Suprapubic skin (tissue), 4 donors: Measurements from ENCODE around the gene ARSG. TPM values are rescaled to one million over a fixed set of nuclear protein-coding genes. Genes with fewer than 3 reads are reported as not detected.

Experiments used
- DNase-seq, 2 donors: peaks; one replicate each; pipeline ENCODE4 v3.0.0-alpha.2; 2019; ENCODE audit warnings: low spot score in 2 of 2
- H3K27ac ChIP-seq: fragments of 200-600 bp; sonication (generic); one replicate; pipeline ENCODE4 v1.5.1; 2019
- H3K27me3 ChIP-seq: fragments of 200-600 bp; sonication (generic); one replicate; pipeline ENCODE4 v1.5.1; 2019
- H3K36me3 ChIP-seq: fragments of 200-600 bp; sonication (generic); one replicate; pipeline ENCODE4 v1.5.1; 2019
- H3K4me1 ChIP-seq: fragments of 200-600 bp; sonication (generic); one replicate; pipeline ENCODE4 v1.5.1; 2019
- H3K4me3 ChIP-seq: fragments of 200-600 bp; sonication (generic); one replicate; pipeline ENCODE4 v1.5.1; 2019; ENCODE audit warnings: mild to moderate bottlenecking
- H3K9me3 ChIP-seq: fragments of 200-600 bp; sonication (generic); one replicate; pipeline ENCODE4 v1.5.1; 2019
- EP300 ChIP-seq: sonication (generic); formaldehyde crosslinking; IDR thresholded peaks from one replicate; pipeline ENCODE4 v1.6.1; 2017; ENCODE audit warnings: antibody characterized with exemption
- POLR2A ChIP-seq, 2 donors: fragments of 450-650 bp; IDR thresholded peaks; one replicate each; pipeline ENCODE4 v1.6.1; 2017; ENCODE audit warnings: antibody characterized with exemption in 2 of 2, mild to moderate bottlenecking in 2 of 2, moderate library complexity in 2 of 2
- POLR2AphosphoS5 ChIP-seq, 3 donors: sonication (generic); formaldehyde crosslinking; IDR thresholded peaks; one replicate each; pipeline ENCODE4 v1.6.1; 2017; ENCODE audit warnings: antibody characterized with exemption in 3 of 3
- WGBS: methylation state at CpG from one replicate; pipeline ENCODE4 v1.1.5; 2018; 5-methylcytosine and 5-hydroxymethylcytosine counted together
- total RNA-seq, 4 donors: library from RNA; depleted of rRNA; stranded (reverse); fragments of >200 nt; gene quantifications; one replicate each; pipeline ENCODE4 v1.1.0, GENCODE V29; 2016
- TF ChIP-seq, protein P1 (sequence below), 2 donors: fragments of 200-600 bp in 1 of 2; fragments of 450-650 bp in 1 of 2; sonication (generic) in 1 of 2; IDR thresholded peaks; one replicate each; pipeline ENCODE4 v1.5.1; 2016 to 2019; ENCODE audit warnings: antibody characterized with exemption in 2 of 2, mild to moderate bottlenecking in 1 of 2, moderate library complexity in 1 of 2

ARSG gene
- total RNA-seq, 4 donors from 2014 or later = 7.7 to 12.7 (median 10.7) TPM

GRCh38 chr17:68446626-68447041 lies 155.3 kb downstream of the ARSG start:
- H3K27ac ChIP-seq = no peak overlapping the region
- 90% methylated on average over 9 of the region's 9 CpGs for WGBS
- TF ChIP-seq, protein P1, sequence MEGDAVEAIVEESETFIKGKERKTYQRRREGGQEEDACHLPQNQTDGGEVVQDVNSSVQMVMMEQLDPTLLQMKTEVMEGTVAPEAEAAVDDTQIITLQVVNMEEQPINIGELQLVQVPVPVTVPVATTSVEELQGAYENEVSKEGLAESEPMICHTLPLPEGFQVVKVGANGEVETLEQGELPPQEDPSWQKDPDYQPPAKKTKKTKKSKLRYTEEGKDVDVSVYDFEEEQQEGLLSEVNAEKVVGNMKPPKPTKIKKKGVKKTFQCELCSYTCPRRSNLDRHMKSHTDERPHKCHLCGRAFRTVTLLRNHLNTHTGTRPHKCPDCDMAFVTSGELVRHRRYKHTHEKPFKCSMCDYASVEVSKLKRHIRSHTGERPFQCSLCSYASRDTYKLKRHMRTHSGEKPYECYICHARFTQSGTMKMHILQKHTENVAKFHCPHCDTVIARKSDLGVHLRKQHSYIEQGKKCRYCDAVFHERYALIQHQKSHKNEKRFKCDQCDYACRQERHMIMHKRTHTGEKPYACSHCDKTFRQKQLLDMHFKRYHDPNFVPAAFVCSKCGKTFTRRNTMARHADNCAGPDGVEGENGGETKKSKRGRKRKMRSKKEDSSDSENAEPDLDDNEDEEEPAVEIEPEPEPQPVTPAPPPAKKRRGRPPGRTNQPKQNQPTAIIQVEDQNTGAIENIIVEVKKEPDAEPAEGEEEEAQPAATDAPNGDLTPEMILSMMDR (IDR thresholded peaks at IDR 0.05) = no peak
- TF ChIP-seq POLR2A (IDR thresholded peaks at IDR 0.05) = no peak
- H3K4me1 ChIP-seq = peaks cover 22% of the 10 kb centered on the region
- no peak overlapping the region for H3K4me3 ChIP-seq
- H3K27me3 ChIP-seq = no peaks in the 10 kb centered on the region
- no peaks in the 10 kb centered on the region for H3K9me3 ChIP-seq
- H3K36me3 ChIP-seq = peaks cover 50% of the 10 kb centered on the region
- DNase-seq = peak in 1 of 2 donors; percentile 52

GRCh38 chr17:68449021-68449739 lies 157.9 kb downstream of the ARSG start:
- Histone ChIP-seq H3K27ac (no peak overlapping the region), H3K4me3 (no peak overlapping the region), H3K4me1 (peaks cover 14% of the 10 kb centered on the region), H3K9me3 (no peaks in the 10 kb centered on the region), H3K27me3 (no peaks in the 10 kb centered on the region), H3K36me3 (peaks cover 48% of the 10 kb centered on the region)
- TF ChIP-seq, protein P1 (IDR thresholded peaks at IDR 0.05) = no peak
- no peak for TF ChIP-seq EP300
- no peak for TF ChIP-seq POLR2A (IDR thresholded peaks at IDR 0.05)
- no peak for TF ChIP-seq POLR2AphosphoS5 (IDR thresholded peaks at IDR 0.05)
- 93% methylated on average over 13 of the region's 13 CpGs for WGBS
- DNase-seq = peak in 1 of 2 donors; percentile 48

- Histone ChIP-seq H3K36me3 (peaks cover 48% of the 10 kb centered on the region), H3K9me3 (no peaks in the 10 kb centered on the region), H3K4me3 (no peak overlapping the region), H3K4me1 (peaks cover 23% of the 10 kb centered on the region), H3K27ac (no peak overlapping the region), H3K27me3 (no peaks in the 10 kb centered on the region)
- no peak for TF ChIP-seq EP300
- TF ChIP-seq, protein P1 (IDR thresholded peaks at IDR 0.05) = no peak
- TF ChIP-seq POLR2AphosphoS5 (IDR thresholded peaks at IDR 0.05) = no peak
- no peak for TF ChIP-seq POLR2A (IDR thresholded peaks at IDR 0.05)
- WGBS = 74% methylated on average over 8 of the region's 8 CpGs
- peak in 1 of 2 donors; percentile 31 for DNase-seq
These were observed 159.1 kb downstream of the ARSG start for GRCh38 chr17:68450391-68450790.

DNA sequence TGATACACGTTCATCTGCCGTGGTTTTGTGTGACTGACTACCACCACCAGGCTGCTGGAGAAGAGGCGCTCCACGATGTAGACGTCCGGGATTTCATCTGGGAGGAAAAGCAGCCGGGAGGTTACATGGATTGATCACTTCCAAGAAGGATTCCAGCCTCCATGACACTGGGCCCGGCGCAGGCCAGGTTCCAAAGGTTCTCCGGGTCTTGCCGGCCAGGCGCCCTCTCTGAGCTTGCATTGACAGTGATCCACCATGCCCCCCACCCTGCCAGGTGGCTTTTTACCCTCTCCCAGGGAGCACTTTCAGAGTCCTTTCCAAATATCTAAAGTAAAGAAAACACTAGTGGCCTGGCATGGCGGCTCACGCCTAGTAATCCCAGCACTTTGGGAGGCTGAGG lies 159.5 kb downstream of the ARSG start:
- Histone ChIP-seq H3K4me1 (peaks cover 27% of the 10 kb centered on the region), H3K4me3 (no peak overlapping the region), H3K36me3 (peaks cover 48% of the 10 kb centered on the region), H3K27ac (no peak overlapping the region), H3K27me3 (no peaks in the 10 kb centered on the region), H3K9me3 (no peaks in the 10 kb centered on the region)
- TF ChIP-seq POLR2A (IDR thresholded peaks at IDR 0.05) = no peak
- TF ChIP-seq, protein P1 (IDR thresholded peaks at IDR 0.05) = no peak
- TF ChIP-seq EP300 = no peak
- no peak for TF ChIP-seq POLR2AphosphoS5 (IDR thresholded peaks at IDR 0.05)
- peak in 1 of 2 donors; percentile 72 for DNase-seq
- WGBS = 80% methylated on average over 14 of the region's 14 CpGs

- Histone ChIP-seq H3K4me3 (no peak overlapping the region), H3K27ac (no peak overlapping the region), H3K36me3 (peaks cover 41% of the 10 kb centered on the region), H3K9me3 (no peaks in the 10 kb centered on the region), H3K4me1 (peaks cover 36% of the 10 kb centered on the region), H3K27me3 (no peaks in the 10 kb centered on the region)
- no peak for DNase-seq
- 92% methylated on average over 5 of the region's 5 CpGs for WGBS
- TF ChIP-seq POLR2AphosphoS5 (IDR thresholded peaks at IDR 0.05) (no peak), EP300 (no peak), POLR2A (IDR thresholded peaks at IDR 0.05) (no peak)
- TF ChIP-seq, protein P1 (IDR thresholded peaks at IDR 0.05) = no peak
These were observed 160.5 kb downstream of the ARSG start for GRCh38 chr17:68451670-68452354.
